ENCODE data around the gene ZNF202.

The ZNF202 gene

GRCh38 chr11:123707606-123708205, 33.8 kb downstream of the ZNF202 start:
- TF ChIP-seq, protein P1, sequence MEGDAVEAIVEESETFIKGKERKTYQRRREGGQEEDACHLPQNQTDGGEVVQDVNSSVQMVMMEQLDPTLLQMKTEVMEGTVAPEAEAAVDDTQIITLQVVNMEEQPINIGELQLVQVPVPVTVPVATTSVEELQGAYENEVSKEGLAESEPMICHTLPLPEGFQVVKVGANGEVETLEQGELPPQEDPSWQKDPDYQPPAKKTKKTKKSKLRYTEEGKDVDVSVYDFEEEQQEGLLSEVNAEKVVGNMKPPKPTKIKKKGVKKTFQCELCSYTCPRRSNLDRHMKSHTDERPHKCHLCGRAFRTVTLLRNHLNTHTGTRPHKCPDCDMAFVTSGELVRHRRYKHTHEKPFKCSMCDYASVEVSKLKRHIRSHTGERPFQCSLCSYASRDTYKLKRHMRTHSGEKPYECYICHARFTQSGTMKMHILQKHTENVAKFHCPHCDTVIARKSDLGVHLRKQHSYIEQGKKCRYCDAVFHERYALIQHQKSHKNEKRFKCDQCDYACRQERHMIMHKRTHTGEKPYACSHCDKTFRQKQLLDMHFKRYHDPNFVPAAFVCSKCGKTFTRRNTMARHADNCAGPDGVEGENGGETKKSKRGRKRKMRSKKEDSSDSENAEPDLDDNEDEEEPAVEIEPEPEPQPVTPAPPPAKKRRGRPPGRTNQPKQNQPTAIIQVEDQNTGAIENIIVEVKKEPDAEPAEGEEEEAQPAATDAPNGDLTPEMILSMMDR (conservative IDR thresholded peaks at IDR 0.05) = peak; percentile 94
- H3K27ac ChIP-seq = no peak overlapping the region

DNA sequence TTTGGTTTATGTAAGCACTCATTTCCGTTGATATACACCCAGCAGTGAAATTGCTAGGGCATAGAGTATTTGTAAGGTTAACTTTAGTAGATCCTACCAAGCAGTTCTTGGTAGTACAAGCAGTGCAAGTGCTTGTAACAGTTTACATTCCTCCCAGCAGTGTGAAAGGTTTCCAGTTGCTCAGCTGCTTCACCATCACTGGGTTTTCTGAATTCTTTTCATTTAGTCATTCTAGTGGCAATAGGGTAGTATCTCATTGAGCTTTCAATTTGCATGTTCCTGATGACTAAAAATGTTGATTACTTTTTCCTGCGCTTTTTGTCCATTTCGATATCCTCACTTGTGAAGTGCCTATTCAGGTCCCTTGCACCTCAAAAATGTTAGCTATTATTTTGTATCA, 34.3 kb downstream of the ZNF202 start:
- H3K27ac ChIP-seq = no peak overlapping the region

DNA sequence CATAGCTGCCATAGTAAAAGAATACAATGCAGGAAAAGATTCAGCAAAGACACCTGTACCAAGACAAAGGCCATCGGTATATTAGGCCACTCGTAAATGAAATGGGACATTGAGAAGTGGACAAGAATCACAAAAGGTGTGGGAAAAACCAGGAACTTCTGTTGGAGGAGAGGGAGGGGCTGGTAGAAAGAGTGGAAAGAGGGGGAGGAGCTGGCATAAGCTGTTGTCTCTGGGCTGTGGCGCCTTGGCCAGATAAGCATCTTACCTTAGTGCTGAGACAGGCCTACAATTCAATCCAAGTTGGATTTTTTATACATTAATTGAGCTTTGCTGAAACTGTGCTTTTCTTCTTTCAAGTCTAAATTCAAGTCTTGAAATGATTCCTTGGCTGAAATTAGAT, 37.1 kb downstream of the ZNF202 start:
- H3K27ac ChIP-seq = no peak overlapping the region

More for the DNA sequence above, 34.3 kb downstream of the ZNF202 start:
- TF ChIP-seq, protein P1 (conservative IDR thresholded peaks at IDR 0.05) = no peak

DNA sequence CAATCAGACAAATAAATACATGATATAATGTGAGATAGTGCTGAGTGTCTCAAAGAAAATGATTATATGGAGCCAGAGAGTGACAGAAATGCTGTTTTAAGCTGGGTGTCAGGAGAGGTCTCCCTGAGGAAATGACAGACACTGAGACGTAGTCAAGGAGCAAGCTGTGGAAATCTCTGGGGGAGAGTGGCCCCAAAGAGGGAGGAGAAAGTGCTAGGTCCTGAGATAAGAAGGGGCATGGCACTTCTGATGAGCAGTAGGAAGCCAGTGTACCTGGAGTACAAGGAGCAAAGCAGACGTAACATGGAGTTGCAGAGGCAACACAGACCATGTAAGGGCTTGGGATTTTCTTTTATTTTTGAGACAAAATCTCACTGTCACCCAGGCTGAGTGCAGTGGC, 38.8 kb downstream of the ZNF202 start:
- H3K27ac ChIP-seq = no peak overlapping the region
- TF ChIP-seq, protein P1 (conservative IDR thresholded peaks at IDR 0.05) = no peak

More for the DNA sequence above, 37.1 kb downstream of the ZNF202 start:
- TF ChIP-seq, protein P1 (conservative IDR thresholded peaks at IDR 0.05) = no peak

DNA sequence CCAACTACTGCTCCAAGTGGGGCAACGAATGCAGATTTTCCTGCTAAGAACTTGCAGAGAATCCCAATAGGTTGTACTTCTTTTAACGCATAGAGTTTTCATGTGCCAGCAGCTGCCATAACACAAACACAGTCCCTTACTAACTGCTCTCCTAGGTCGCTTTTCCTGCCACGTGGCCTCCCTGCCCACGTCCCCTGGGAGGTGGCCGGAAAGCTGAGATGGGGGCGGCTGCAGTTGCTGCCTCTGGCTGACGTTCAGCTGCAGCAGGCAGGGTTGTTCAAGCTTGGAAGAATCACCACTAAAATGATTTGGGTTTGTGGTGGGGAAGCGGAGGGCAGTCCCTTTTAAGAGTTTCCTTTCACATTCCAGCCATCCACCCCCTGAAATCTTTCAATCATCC, 39.3 kb downstream of the ZNF202 start:
- TF ChIP-seq, protein P1 (conservative IDR thresholded peaks at IDR 0.05) = no peak

DNA sequence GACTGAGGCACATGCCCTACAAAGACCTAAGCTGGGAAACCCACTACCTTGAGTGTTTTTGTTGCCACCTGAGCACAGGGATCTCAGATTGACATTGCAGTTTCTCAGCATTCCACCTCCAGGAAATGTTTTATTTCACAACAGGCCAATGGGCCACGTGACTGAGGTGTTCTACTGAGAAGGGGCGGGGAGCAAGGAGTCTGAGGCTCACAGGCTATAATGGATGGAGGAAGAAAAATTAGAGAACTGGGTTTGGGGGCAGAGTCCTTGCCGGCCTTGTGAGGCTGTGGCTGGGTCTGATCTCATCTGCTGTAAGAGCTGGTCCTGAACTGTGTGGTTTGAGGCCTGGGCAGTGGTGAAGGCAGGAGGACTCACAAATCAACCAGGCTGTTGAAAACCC, 40.7 kb downstream of the ZNF202 start:
- H3K27ac ChIP-seq = no peak overlapping the region
- TF ChIP-seq, protein P1 (conservative IDR thresholded peaks at IDR 0.05) = no peak

More for the DNA sequence above, 39.3 kb downstream of the ZNF202 start:
- no peak overlapping the region for H3K27ac ChIP-seq

GRCh38 chr11:123698546-123699127, 42.8 kb downstream of the ZNF202 start:
- TF ChIP-seq, protein P1 (conservative IDR thresholded peaks at IDR 0.05) = no peak
- H3K27ac ChIP-seq = no peak overlapping the region

Data from VCaP (cell line).